Right lobe of liver (tissue), 4 donors: ENCODE measurements around the gene PPP1R13L.

Experiments used
- POLR2A ChIP-seq: fragments of 450-650 bp; IDR thresholded peaks from one replicate; pipeline ENCODE4 v1.6.1; 2017; ENCODE audit warnings: antibody characterized with exemption, mild to moderate bottlenecking
- TF ChIP-seq, protein P1 (sequence below), 4 donors: fragments of 200-600 bp in 3 of 4; fragments of 450-650 bp in 1 of 4; IDR thresholded peaks; one replicate each; pipeline versions ENCODE4 v1.5.1 to v1.8.0; 2016 to 2022; ENCODE audit warnings: antibody characterized with exemption in 4 of 4, mild to moderate bottlenecking in 2 of 4
- donor health status: DM: no; HTN: no; CAD: no.
- donor health status: DM: no; HTN: no; CAD: no.
- donor health status: DM: no; HTN: yes; CAD: no.

DNA sequence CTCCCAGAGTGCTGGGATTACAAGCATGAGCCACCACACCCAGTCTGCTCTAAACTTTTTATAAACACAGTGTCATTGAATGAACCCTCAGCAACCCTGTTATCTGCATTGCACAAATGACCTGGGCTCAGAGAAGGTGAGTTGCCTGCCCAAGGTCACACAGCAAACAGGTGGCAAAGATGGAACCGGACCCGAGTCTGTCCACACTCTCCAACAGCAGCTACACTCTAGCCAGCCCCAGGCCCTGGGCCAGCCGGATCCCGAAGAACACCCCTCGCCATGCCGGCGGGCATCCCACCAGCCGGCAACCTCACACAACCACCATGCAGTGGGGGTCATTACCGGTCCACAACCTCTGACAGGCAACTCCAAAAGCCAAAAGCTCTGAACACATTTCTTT is 49.0 kb downstream of the PPP1R13L start:
- TF ChIP-seq, protein P1, sequence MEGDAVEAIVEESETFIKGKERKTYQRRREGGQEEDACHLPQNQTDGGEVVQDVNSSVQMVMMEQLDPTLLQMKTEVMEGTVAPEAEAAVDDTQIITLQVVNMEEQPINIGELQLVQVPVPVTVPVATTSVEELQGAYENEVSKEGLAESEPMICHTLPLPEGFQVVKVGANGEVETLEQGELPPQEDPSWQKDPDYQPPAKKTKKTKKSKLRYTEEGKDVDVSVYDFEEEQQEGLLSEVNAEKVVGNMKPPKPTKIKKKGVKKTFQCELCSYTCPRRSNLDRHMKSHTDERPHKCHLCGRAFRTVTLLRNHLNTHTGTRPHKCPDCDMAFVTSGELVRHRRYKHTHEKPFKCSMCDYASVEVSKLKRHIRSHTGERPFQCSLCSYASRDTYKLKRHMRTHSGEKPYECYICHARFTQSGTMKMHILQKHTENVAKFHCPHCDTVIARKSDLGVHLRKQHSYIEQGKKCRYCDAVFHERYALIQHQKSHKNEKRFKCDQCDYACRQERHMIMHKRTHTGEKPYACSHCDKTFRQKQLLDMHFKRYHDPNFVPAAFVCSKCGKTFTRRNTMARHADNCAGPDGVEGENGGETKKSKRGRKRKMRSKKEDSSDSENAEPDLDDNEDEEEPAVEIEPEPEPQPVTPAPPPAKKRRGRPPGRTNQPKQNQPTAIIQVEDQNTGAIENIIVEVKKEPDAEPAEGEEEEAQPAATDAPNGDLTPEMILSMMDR (IDR thresholded peaks at IDR 0.05): no peak
- TF ChIP-seq POLR2A: no peak
